ENCODE data around the gene ATP1A4.

Gene ATP1A4

DNA sequence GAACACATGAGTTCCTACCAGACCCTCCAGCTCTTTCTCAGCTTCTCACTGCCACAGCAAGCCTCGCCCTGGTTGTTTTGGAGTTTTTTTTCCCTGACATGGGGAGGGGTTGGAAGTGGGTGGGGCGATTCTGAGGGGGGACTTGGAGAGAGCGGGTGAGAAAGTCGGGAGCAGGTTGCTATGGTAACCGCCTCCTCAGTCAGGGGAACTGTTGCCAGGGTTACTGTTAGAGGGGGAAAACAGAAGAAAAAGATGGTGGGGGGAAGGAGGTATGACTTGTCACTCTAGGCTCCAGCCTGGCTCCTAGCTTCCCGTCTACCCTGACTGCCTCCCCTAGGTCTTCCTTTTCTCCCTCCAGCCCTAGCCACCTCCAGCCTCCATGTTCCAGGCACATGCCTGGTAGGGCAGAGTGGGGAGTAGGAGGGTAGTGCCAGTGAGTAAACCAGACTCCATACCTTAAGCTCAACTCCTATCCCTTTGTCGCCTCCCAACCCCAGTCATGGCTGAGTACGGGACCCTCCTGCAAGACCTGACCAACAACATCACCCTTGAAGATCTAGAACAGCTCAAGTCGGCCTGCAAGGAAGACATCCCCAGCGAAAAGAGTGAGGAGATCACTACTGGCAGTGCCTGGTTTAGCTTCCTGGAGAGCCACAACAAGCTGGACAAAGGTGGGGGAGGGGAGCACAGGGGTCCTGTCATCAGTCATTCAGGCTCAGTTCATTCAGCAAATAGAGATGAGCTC, 59.8 kb downstream of the ATP1A4 start:
- no peak for ATAC-seq (ENCODE audit: insufficient read depth, low read depth)

DNA sequence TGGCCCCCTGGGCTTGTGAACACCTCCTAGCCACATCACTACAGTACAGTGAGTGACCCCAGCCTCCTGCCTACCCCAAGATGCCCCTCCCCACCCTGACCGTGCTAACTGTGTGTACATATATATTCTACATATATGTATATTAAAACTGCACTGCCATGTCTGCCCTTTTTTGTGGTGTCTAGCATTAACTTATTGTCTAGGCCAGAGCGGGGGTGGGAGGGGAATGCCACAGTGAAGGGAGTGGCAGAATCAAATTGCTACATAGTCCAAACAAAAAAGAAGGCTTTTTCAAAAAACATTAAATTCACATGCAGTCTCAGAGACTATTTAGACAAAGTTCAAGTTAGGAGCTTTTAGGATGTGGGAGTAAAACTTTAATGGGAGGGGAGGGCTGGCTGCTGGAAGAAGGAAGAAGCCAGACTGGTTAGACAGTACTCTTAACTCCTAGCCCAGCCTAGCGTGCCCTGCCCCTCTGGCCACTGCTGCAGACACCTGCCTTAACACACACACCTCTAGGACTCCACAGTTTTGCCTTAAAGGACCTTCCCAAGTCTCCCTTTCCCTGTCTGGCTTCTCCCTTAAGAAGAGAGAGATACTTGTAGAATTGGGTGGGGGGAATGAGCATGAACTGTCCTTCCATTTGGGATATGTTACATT, 63.2 kb downstream of the ATP1A4 start:
- H3K27me3 ChIP-seq (ENCODE audit: insufficient read depth, low read length, poor library complexity) = no peaks in the 10 kb centered on the region
- no peak overlapping the region for H3K4me3 ChIP-seq (ENCODE audit: low read depth in 1 of 2, low read length in 2 of 2)
- no peak overlapping the region for H3K27ac ChIP-seq (ENCODE audit: low read length)
- peaks cover 92% of the 10 kb centered on the region for H3K36me3 ChIP-seq (ENCODE audit: insufficient read depth, low read length)
- H3K4me1 ChIP-seq (ENCODE audit: insufficient read depth, low read length) = no peaks in the 10 kb centered on the region
- DNase-seq (no peak), ATAC-seq (ENCODE audit: insufficient read depth, low read depth) (no peak)
- no peak overlapping the region for H3K4me2 ChIP-seq (ENCODE audit: insufficient read depth, low read length)
- H3K9ac ChIP-seq (ENCODE audit: low read depth, low read length) = no peak overlapping the region
- no peaks in the 10 kb centered on the region for H3K9me3 ChIP-seq (ENCODE audit: insufficient read depth, low read length, severe bottlenecking)
- 0 out of 2 replicates have a peak, but pooled peaks cover 7% of the 10 kb centered on the region for H3K79me2 ChIP-seq (ENCODE audit: insufficient read depth, low read length)
- TF ChIP-seq EZH2 (IDR thresholded peaks at IDR 0.05; ENCODE audit: borderline replicate concordance, low read depth, low read length, severe bottlenecking) = no peak
- TF ChIP-seq, protein P1, sequence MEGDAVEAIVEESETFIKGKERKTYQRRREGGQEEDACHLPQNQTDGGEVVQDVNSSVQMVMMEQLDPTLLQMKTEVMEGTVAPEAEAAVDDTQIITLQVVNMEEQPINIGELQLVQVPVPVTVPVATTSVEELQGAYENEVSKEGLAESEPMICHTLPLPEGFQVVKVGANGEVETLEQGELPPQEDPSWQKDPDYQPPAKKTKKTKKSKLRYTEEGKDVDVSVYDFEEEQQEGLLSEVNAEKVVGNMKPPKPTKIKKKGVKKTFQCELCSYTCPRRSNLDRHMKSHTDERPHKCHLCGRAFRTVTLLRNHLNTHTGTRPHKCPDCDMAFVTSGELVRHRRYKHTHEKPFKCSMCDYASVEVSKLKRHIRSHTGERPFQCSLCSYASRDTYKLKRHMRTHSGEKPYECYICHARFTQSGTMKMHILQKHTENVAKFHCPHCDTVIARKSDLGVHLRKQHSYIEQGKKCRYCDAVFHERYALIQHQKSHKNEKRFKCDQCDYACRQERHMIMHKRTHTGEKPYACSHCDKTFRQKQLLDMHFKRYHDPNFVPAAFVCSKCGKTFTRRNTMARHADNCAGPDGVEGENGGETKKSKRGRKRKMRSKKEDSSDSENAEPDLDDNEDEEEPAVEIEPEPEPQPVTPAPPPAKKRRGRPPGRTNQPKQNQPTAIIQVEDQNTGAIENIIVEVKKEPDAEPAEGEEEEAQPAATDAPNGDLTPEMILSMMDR (IDR thresholded peaks at IDR 0.05; ENCODE audit: borderline replicate concordance, extremely low read depth, low read length, poor library complexity, severe bottlenecking) = no peak
- H4K20me1 ChIP-seq (ENCODE audit: insufficient read depth, low read length) = peaks cover 16% of the 10 kb centered on the region; the same call in 1 of the 2 replicates
- H2AFZ ChIP-seq (ENCODE audit: low read depth, low read length) = no peak overlapping the region

More for the DNA sequence above, 59.8 kb downstream of the ATP1A4 start:
- Histone ChIP-seq H3K36me3 (ENCODE audit: insufficient read depth, low read length) (peaks cover 72% of the 10 kb centered on the region), H3K4me3 (ENCODE audit: low read depth in 1 of 2, low read length in 2 of 2) (no peak overlapping the region), H3K4me1 (ENCODE audit: insufficient read depth, low read length) (peaks cover 8% of the 10 kb centered on the region), H3K27me3 (ENCODE audit: insufficient read depth, low read length, poor library complexity) (no peaks in the 10 kb centered on the region), H3K27ac (ENCODE audit: low read length) (no peak overlapping the region), H2AFZ (ENCODE audit: low read depth, low read length) (no peak overlapping the region), H3K79me2 (ENCODE audit: insufficient read depth, low read length) (0 out of 2 replicates have a peak, but pooled peaks cover 10% of the 10 kb centered on the region), H3K9me3 (ENCODE audit: insufficient read depth, low read length, severe bottlenecking) (no peaks in the 10 kb centered on the region), H3K9ac (ENCODE audit: low read depth, low read length) (no peak overlapping the region), H3K4me2 (ENCODE audit: insufficient read depth, low read length) (no peak overlapping the region), H4K20me1 (ENCODE audit: insufficient read depth, low read length) (peaks cover 21% of the 10 kb centered on the region; the same call in 1 of the 2 replicates)
- no peak for DNase-seq
- TF ChIP-seq, protein P1 (IDR thresholded peaks at IDR 0.05; ENCODE audit: borderline replicate concordance, extremely low read depth, low read length, poor library complexity, severe bottlenecking) = no peak
- no peak for TF ChIP-seq EZH2 (IDR thresholded peaks at IDR 0.05; ENCODE audit: borderline replicate concordance, low read depth, low read length, severe bottlenecking)

DNA sequence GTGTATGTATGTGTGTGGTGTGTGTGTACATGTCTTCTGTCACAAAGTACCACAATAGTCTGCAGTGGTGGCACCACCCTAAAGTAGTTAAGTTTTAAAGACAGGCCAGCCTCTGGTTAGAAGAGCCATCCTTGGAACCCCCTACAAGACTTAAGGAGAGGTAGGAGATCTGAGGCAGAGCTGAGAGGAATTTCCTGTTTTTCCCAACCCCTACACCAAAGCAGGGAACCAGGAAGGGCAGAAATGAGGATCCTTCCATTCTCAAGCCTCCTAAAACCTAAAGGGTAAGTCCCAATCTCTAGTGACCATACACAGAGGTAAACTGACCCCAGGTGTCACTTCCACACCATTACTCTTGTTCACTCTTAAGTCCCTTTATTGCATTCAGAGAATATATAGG, 64.9 kb downstream of the ATP1A4 start:
- DNase-seq (no peak), ATAC-seq (ENCODE audit: insufficient read depth, low read depth) (no peak)
- H3K27ac ChIP-seq (ENCODE audit: low read length) = no peak overlapping the region
- no peak overlapping the region for H3K4me2 ChIP-seq (ENCODE audit: insufficient read depth, low read length)
- no peaks in the 10 kb centered on the region for H3K27me3 ChIP-seq (ENCODE audit: insufficient read depth, low read length, poor library complexity)
- no peak for TF ChIP-seq EZH2 (IDR thresholded peaks at IDR 0.05; ENCODE audit: borderline replicate concordance, low read depth, low read length, severe bottlenecking)
- TF ChIP-seq, protein P1 (IDR thresholded peaks at IDR 0.05; ENCODE audit: borderline replicate concordance, extremely low read depth, low read length, poor library complexity, severe bottlenecking) = no peak
- H3K4me3 ChIP-seq (ENCODE audit: low read depth in 1 of 2, low read length in 2 of 2) = no peak overlapping the region
- no peak overlapping the region for H3K9ac ChIP-seq (ENCODE audit: low read depth, low read length)
- peaks cover 96% of the 10 kb centered on the region for H3K36me3 ChIP-seq (ENCODE audit: insufficient read depth, low read length)
- no peak overlapping the region for H2AFZ ChIP-seq (ENCODE audit: low read depth, low read length)
- no peaks in the 10 kb centered on the region for H3K9me3 ChIP-seq (ENCODE audit: insufficient read depth, low read length, severe bottlenecking)
- H4K20me1 ChIP-seq (ENCODE audit: insufficient read depth, low read length) = peaks cover 2% of the 10 kb centered on the region; the same call in 1 of the 2 replicates
- no peaks in the 10 kb centered on the region for H3K4me1 ChIP-seq (ENCODE audit: insufficient read depth, low read length)
- H3K79me2 ChIP-seq (ENCODE audit: insufficient read depth, low read length) = no peaks in the 10 kb centered on the region

Data from DND-41 (cell line).